Endothelial cell of umbilical vein (primary cell): ENCODE data around the gene SPTLC2. TPM values are rescaled to one million over a fixed set of nuclear protein-coding genes. Genes with fewer than 3 reads are reported as not detected.

ENCODE experiments used
- BruUV-seq: library from RNA; stranded (reverse); fragments of 400-500 nt; replicated peaks from 2 replicates; lab custom pipeline; 2021; lab: Mats Ljungman, UMichigan
- CTCF ChIA-PET: fragments of 300-600, 350-600 bp; sonication (Branson Sonifier 250); formaldehyde crosslinking; loops from one replicate; lab custom pipeline; 2021; ENCODE audit warnings: antibody characterized with exemption, inconsistent platforms; lab: Charles Lee
- POLR2A ChIA-PET: fragments of 300-600, 350-600 bp; sonication (Branson Sonifier 250); formaldehyde crosslinking; loops from one replicate; lab custom pipeline; 2021; ENCODE audit warnings: antibody characterized with exemption, inconsistent platforms; lab: Charles Lee
- DNase-seq: peaks from one replicate; pipeline ENCODE4 v3.0.0-alpha.2; 2011; ENCODE audit warnings: low read depth, low spot score
- FAIRE-seq: peaks from 2 replicates; lab custom pipeline; 2011; peaks lifted over from hg19 to GRCh38; lab: Jason Lieb, UNC
- H2AFZ ChIP-seq: 2 replicates; pipeline ENCODE4 v1.6.0; 2012; ENCODE audit warnings: low read depth, low read length, control low read depth, inconsistent platforms
- H3K27ac ChIP-seq: 2 replicates; pipeline ENCODE4 v1.5.1; 2011; ENCODE audit warnings: low read depth, mild to moderate bottlenecking, control low read depth, low read length, moderate library complexity; ENCODE audit not compliant: insufficient read depth
- H3K27me3 ChIP-seq, 2 experiments: 2 replicates each; pipeline versions ENCODE4 v1.6.0 to v1.6.1; 2011; ENCODE audit warnings: low read length in 2 of 2, mixed read lengths in 1 of 2; ENCODE audit not compliant: control insufficient read depth in 2 of 2, insufficient read depth in 2 of 2
- H3K36me3 ChIP-seq, 2 experiments: 2 replicates in 1 of 2; 3 replicates in 1 of 2; pipeline ENCODE4 v1.5.1; 2011; ENCODE audit warnings: low read length in 2 of 2, mild to moderate bottlenecking in 1 of 2, moderate library complexity in 1 of 2; ENCODE audit not compliant: control insufficient read depth in 2 of 2, insufficient read depth in 2 of 2; ENCODE audit errors: extremely low read depth in 1 of 2
- H3K4me1 ChIP-seq: 3 replicates; pipeline ENCODE4 v1.5.1; 2011; ENCODE audit warnings: mild to moderate bottlenecking, low read length; ENCODE audit not compliant: control insufficient read depth, insufficient read depth; ENCODE audit errors: extremely low read depth
- H3K4me2 ChIP-seq: 2 replicates; pipeline ENCODE4 v1.6.1; 2011; ENCODE audit warnings: low read length, control low read depth, mixed read lengths; ENCODE audit not compliant: insufficient read depth
- H3K4me3 ChIP-seq, 3 experiments: fragments of 200-600 bp in 1 of 3; sonication (generic), shearing (Covaris generic) in 1 of 3; replicated peaks in 1 of 3; 2 replicates each; pipeline ENCODE4 v1.5.1; 2011 to 2016; ENCODE audit warnings: control low read depth in 3 of 3, low read length in 3 of 3, mild to moderate bottlenecking in 2 of 3, inconsistent platforms in 1 of 3, low read depth in 1 of 3, moderate library complexity in 1 of 3; ENCODE audit not compliant: insufficient read depth in 1 of 3
- H3K79me2 ChIP-seq: 2 replicates; pipeline ENCODE4 v1.6.0; 2012; ENCODE audit warnings: low read length, inconsistent platforms; ENCODE audit not compliant: control insufficient read depth, insufficient read depth
- H3K9ac ChIP-seq: replicated peaks from 2 replicates; pipeline ENCODE3; 2011; ENCODE audit warnings: low read length, control low read depth; ENCODE audit not compliant: insufficient read depth; ENCODE audit errors: extremely low read depth
- H3K9me1 ChIP-seq: replicated peaks from 3 replicates; pipeline ENCODE4 v1.6.0; 2011; ENCODE audit warnings: mild to moderate bottlenecking, low read length; ENCODE audit not compliant: control insufficient read depth, insufficient read depth; ENCODE audit errors: extremely low read depth
- H3K9me3 ChIP-seq: replicated peaks from 2 replicates; pipeline ENCODE4 v1.5.1; 2012; ENCODE audit warnings: low read length, inconsistent platforms; ENCODE audit not compliant: control insufficient read depth, insufficient read depth
- H4K20me1 ChIP-seq: replicated peaks from 2 replicates; pipeline ENCODE3; 2011; ENCODE audit warnings: mild to moderate bottlenecking, low read length; ENCODE audit not compliant: control insufficient read depth, insufficient read depth; ENCODE audit errors: extremely low read depth
- CTCF ChIP-seq, 2 donors: IDR thresholded peaks; 1 replicate in 1 of 2; 2 replicates in 1 of 2; pipeline ENCODE4 v1.5.1; 2011; ENCODE audit warnings: low read length in 2 of 2, mild to moderate bottlenecking in 2 of 2, moderate library complexity in 2 of 2, control low read depth in 1 of 2, inconsistent platforms in 1 of 2, low read depth in 1 of 2; ENCODE audit not compliant: insufficient read depth in 1 of 2; ENCODE audit errors: extremely low read depth in 1 of 2
- EZH2 ChIP-seq: IDR thresholded peaks from 2 replicates; pipeline ENCODE4 v1.6.1; 2012; ENCODE audit warnings: borderline replicate concordance, low read depth, mild to moderate bottlenecking, moderate library complexity, low read length, inconsistent platforms; ENCODE audit not compliant: severe bottlenecking
- FOS ChIP-seq: IDR thresholded peaks from 2 replicates; pipeline ENCODE4 v1.6.1; 2011; ENCODE audit warnings: mild to moderate bottlenecking, low read length, moderate library complexity, borderline replicate concordance; ENCODE audit not compliant: insufficient read depth
- GATA2 ChIP-seq: IDR thresholded peaks from 2 replicates; pipeline ENCODE4 v1.7.0; 2011; ENCODE audit warnings: low read depth, mild to moderate bottlenecking, moderate library complexity, mixed read lengths, low read length; ENCODE audit not compliant: insufficient read length, insufficient read depth
- JUN ChIP-seq: IDR thresholded peaks from 2 replicates; pipeline ENCODE4 v1.6.1; 2011; ENCODE audit warnings: borderline replicate concordance, low read depth; ENCODE audit not compliant: insufficient read length, insufficient read depth
- MAX ChIP-seq: IDR thresholded peaks from 2 replicates; pipeline ENCODE4 v1.6.1; 2011; ENCODE audit not compliant: insufficient read depth, insufficient read length
- MYC ChIP-seq: IDR thresholded peaks from one replicate; pipeline ENCODE4 v1.6.1; 2011; ENCODE audit warnings: mild to moderate bottlenecking, low read depth, low read length
- POLR2A ChIP-seq: IDR thresholded peaks from 2 replicates; pipeline ENCODE4 v1.6.1; 2012; ENCODE audit warnings: low read depth, mild to moderate bottlenecking, control low read depth, low read length
- POLR2AphosphoS5 ChIP-seq: IDR thresholded peaks from 2 replicates; pipeline ENCODE4 v1.6.1; 2012; ENCODE audit warnings: low read depth, mild to moderate bottlenecking, control low read depth, low read length, moderate library complexity; ENCODE audit not compliant: insufficient read depth
- dilution Hi-C: fragments of 300-500 bp; cut with MboI; formaldehyde crosslinking; loops from one replicate; pipeline ENCODE4 v1.15.0; 2019; ENCODE audit warnings: low sequenced_read_pairs; ENCODE audit not compliant: extremely low pct_ligation_motif_present
- intact Hi-C: fragments of 100-400 bp; cut with micrococcal nuclease; formaldehyde crosslinking; loops from one replicate; pipeline ENCODE4 v1.10.0; 2022
- polyA plus RNA-seq, 4 experiments: library from polyadenylated mRNA; depleted of rRNA in 3 of 4; stranded (reverse) in 3 of 4; unstranded in 1 of 4; fragments of >200 nt; gene quantifications; 2 replicates each; pipeline versions ENCODE4 v1.2.1 to v1.2.3, GENCODE V29; 2011 to 2012; ENCODE audit warnings: missing spikeins in 1 of 4
- total RNA-seq: library from RNA; stranded (reverse); gene quantifications from 2 replicates; pipeline ENCODE4 v1.2.3, GENCODE V29; 2021

The SPTLC2 gene
- total and polyA plus RNA-seq, 2 donors (not counting 3 experiments of a cell fraction or from before 2014, with no cell fraction given), result 19.1 to 71.3 TPM

- intact Hi-C loops, result no loop called here
Measured at GRCh38 chr14:77583657-77584056, 32.8 kb downstream of the SPTLC2 start.

More at GRCh38 chr14:77583657-77584056, 32.8 kb downstream of the SPTLC2 start:
- no TSS peak for BruUV-seq
- H3K4me2 ChIP-seq, result no peak overlapping the region
- no peak overlapping the region for H3K9ac ChIP-seq
- H3K4me1 ChIP-seq, result peaks cover 44% of the 10 kb centered on the region
- no peaks in the 10 kb centered on the region for H4K20me1 ChIP-seq
- CTCF ChIA-PET, result interaction anchor here (1.7 kb wide), 1 partner anchor 24 kb away, joined by 8 read pairs; no protein-coding TSS in a partner anchor
- H3K79me2 ChIP-seq, result peaks cover 83% of the 10 kb centered on the region
- H3K9me1 ChIP-seq, result no peaks in the 10 kb centered on the region
- dilution Hi-C loops, result no loop called here
- H3K9me3 ChIP-seq, result no peaks in the 10 kb centered on the region
- no peak overlapping the region for H3K27ac ChIP-seq
- H2AFZ ChIP-seq, result no peak overlapping the region
- no peak overlapping the region for H3K4me3 ChIP-seq
- peak; percentile 30 for DNase-seq
- POLR2A ChIA-PET, result no interaction called here
- no peaks in the 10 kb centered on the region for H3K36me3 ChIP-seq
- H3K27me3 ChIP-seq, result no peaks in the 10 kb centered on the region
- FAIRE-seq, result no peak
- no peak for TF ChIP-seq JUN
- no peak for TF ChIP-seq MAX
- TF ChIP-seq GATA2, result no peak
- no peak for TF ChIP-seq POLR2A
- no peak for TF ChIP-seq MYC
- no peak for TF ChIP-seq POLR2AphosphoS5
- TF ChIP-seq CTCF (IDR thresholded peaks at IDR 0.05; ENCODE audit: extremely low read depth in 1 of 2, insufficient read depth in 1 of 2, low read depth in 1 of 2, low read length in 2 of 2), result no peak
- no peak for TF ChIP-seq FOS
- TF ChIP-seq EZH2, result no peak
